ENCODE results near the gene PYURF. TPM values are rescaled to one million over a fixed set of nuclear protein-coding genes. Genes with fewer than 3 reads are reported as not detected.

The PYURF gene
- total RNA-seq, 1 donor from 2014 or later = 64.3 TPM

DNA sequence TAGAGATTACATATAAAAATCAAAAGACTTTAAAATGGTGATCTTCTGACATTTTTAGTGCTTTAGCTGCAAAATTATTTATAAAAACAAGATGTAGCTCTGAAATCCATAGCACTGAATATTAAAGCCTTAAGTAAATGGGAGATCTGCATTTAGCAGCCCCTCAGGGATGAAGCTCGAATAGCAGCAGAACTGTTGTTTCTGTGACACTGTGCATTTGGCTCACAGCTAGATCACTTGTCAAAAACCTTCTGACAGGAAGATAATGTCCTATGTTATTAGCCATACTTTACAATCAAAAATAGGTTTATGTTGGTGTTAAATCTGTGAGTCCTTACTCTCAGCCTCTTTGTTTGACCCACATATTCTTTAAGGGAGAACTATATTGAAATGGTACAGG lies 14.1 kb upstream of the PYURF start:
- Mint-ChIP-seq H3K27ac (ENCODE audit: unreplicated experiment) (no peak overlapping the region), H3K9me3 (no peaks in the 10 kb centered on the region), H3K36me3 (ENCODE audit: low read depth) (no peaks in the 10 kb centered on the region), H3K27me3 (ENCODE audit: low read depth) (no peaks in the 10 kb centered on the region), H3K4me3 (no peak overlapping the region), H3K4me1 (peaks cover 3% of the 10 kb centered on the region)
- TF ChIP-seq, protein P1, sequence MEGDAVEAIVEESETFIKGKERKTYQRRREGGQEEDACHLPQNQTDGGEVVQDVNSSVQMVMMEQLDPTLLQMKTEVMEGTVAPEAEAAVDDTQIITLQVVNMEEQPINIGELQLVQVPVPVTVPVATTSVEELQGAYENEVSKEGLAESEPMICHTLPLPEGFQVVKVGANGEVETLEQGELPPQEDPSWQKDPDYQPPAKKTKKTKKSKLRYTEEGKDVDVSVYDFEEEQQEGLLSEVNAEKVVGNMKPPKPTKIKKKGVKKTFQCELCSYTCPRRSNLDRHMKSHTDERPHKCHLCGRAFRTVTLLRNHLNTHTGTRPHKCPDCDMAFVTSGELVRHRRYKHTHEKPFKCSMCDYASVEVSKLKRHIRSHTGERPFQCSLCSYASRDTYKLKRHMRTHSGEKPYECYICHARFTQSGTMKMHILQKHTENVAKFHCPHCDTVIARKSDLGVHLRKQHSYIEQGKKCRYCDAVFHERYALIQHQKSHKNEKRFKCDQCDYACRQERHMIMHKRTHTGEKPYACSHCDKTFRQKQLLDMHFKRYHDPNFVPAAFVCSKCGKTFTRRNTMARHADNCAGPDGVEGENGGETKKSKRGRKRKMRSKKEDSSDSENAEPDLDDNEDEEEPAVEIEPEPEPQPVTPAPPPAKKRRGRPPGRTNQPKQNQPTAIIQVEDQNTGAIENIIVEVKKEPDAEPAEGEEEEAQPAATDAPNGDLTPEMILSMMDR (conservative IDR thresholded peaks at IDR 0.05) = no peak
- no peak for DNase-seq (ENCODE audit: low read depth, low spot score)

DNA sequence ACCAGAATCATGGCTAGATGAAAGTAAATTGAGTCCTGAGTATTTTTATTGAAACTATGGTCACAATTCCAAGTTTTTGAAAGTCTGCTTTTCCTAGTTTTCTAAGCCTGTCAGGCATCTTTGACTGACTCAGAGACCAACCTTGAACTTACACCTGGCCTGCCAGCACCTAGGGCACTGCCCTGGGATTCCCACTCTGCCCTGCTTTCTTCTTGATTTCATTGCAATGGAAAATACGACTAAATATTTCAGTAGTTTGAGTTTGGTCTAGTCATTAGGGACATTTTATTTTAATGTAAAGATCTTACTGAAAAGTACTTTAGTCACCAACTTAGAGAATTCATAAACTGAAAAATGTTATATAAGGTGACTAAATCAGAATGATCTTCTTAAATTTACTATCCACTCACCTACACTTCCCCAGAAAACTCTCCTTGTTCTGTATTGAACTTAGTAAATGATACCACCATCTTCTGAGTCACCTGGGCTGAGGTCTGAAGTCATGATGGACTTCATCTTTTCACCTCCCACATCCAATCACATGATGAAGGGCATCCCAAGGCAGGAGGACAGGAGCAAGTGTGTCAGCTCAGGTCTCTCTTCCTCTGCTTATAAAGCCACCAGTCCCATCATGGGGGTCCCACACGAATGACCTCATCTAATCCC lies 11.6 kb upstream of the PYURF start:
- TF ChIP-seq, protein P1 (conservative IDR thresholded peaks at IDR 0.05) = no peak
- no peaks in the 10 kb centered on the region for H3K27me3 Mint-ChIP-seq (ENCODE audit: low read depth)
- peaks cover 3% of the 10 kb centered on the region for H3K4me1 Mint-ChIP-seq
- no peak overlapping the region for H3K4me3 Mint-ChIP-seq
- no peaks in the 10 kb centered on the region for H3K9me3 Mint-ChIP-seq
- no peak overlapping the region for H3K27ac Mint-ChIP-seq (ENCODE audit: unreplicated experiment)
- no peak for DNase-seq (ENCODE audit: low read depth, low spot score)
- no peaks in the 10 kb centered on the region for H3K36me3 Mint-ChIP-seq (ENCODE audit: low read depth)

GRCh38 chr4:88533937-88534750 lies 10.6 kb upstream of the PYURF start:
- TF ChIP-seq, protein P1 (conservative IDR thresholded peaks at IDR 0.05) = no peak
- Mint-ChIP-seq H3K4me1 (peaks cover 3% of the 10 kb centered on the region), H3K9me3 (no peaks in the 10 kb centered on the region), H3K27me3 (ENCODE audit: low read depth) (no peaks in the 10 kb centered on the region), H3K27ac (ENCODE audit: unreplicated experiment) (no peak overlapping the region), H3K4me3 (no peak overlapping the region), H3K36me3 (ENCODE audit: low read depth) (no peaks in the 10 kb centered on the region)
- no peak for DNase-seq (ENCODE audit: low read depth, low spot score)

DNA sequence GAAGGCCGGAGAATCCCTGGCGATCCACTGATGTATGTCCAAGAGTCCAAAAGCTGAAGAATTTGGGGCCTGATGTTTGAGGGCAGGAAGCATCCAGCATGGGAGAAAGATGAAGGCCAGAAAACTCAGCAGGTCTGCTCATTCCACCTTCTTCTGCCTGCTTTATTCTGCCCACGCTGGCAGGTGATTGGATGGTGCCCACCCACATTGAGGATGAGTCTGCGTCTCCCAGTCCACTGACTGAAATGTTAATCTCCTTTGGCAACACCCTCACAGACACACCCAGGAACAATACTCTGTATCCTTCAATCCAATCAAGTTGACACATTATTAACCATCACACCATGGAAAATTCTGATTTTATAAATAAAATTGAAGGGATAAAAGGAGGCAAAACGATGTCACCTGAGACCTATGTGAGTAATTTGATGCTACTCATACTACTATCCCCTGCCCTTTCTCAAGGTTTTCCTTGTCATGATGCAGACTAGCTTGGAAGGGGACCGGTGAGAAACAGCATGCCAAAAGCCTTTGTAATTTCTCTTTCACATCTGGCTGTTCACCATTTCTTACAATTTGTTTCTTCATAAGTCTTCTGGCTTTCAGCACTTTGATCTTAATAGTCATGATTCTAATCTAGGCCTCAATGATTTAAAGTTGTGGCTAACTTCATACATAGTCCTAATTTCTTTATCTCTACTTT lies 9.7 kb upstream of the PYURF start:
- H3K4me1 Mint-ChIP-seq = peaks cover 3% of the 10 kb centered on the region
- H3K36me3 Mint-ChIP-seq (ENCODE audit: low read depth) = no peaks in the 10 kb centered on the region
- no peak for DNase-seq (ENCODE audit: low read depth, low spot score)
- H3K27me3 Mint-ChIP-seq (ENCODE audit: low read depth) = no peaks in the 10 kb centered on the region
- no peaks in the 10 kb centered on the region for H3K9me3 Mint-ChIP-seq
- no peak overlapping the region for H3K4me3 Mint-ChIP-seq
- TF ChIP-seq, protein P1 (conservative IDR thresholded peaks at IDR 0.05) = no peak
- no peak overlapping the region for H3K27ac Mint-ChIP-seq (ENCODE audit: unreplicated experiment)

GRCh38 chr4:88531549-88531948 lies 8.0 kb upstream of the PYURF start:
- Mint-ChIP-seq H3K36me3 (ENCODE audit: low read depth) (no peaks in the 10 kb centered on the region), H3K4me1 (peaks cover 3% of the 10 kb centered on the region), H3K4me3 (no peak overlapping the region), H3K9me3 (no peaks in the 10 kb centered on the region), H3K27ac (ENCODE audit: unreplicated experiment) (no peak overlapping the region), H3K27me3 (ENCODE audit: low read depth) (no peaks in the 10 kb centered on the region)
- TF ChIP-seq, protein P1 (conservative IDR thresholded peaks at IDR 0.05) = no peak
- DNase-seq (ENCODE audit: low read depth, low spot score) = no peak
